Measurements from ENCODE around the gene UGT8. TPM values are rescaled to one million over a fixed set of nuclear protein-coding genes. Genes with fewer than 3 reads are reported as not detected.

The UGT8 gene
- total and polyA plus RNA-seq, 4 donors = not detected

GRCh38 chr4:114601304-114602052 lies 2.9 kb downstream of the UGT8 start:
- no peak for DNase-seq (ENCODE audit: low spot score)
- H3K4me1 ChIP-seq (ENCODE audit: control insufficient read depth in 4 of 4, insufficient read depth in 4 of 4, low read length in 3 of 4) = peaks cover 3 to 19% (median 10%) of the 10 kb centered on the region in 4 donors

GRCh38 chr4:114603497-114603896 lies 4.9 kb downstream of the UGT8 start:
- Histone ChIP-seq H3K27me3 (ENCODE audit: control insufficient read depth in 4 of 4, insufficient read depth in 4 of 4, low read length in 3 of 4) (peaks cover 0 to 5% (median 3%) of the 10 kb centered on the region in 4 donors), H3K4me1 (ENCODE audit: control insufficient read depth in 4 of 4, insufficient read depth in 4 of 4, low read length in 3 of 4) (peaks cover 0 to 13% (median 6%) of the 10 kb centered on the region in 4 donors), H3K4me3 (ENCODE audit: low read depth in 1 of 3, low read length in 3 of 3) (no peak overlapping the region), H3K9me3 (ENCODE audit: control insufficient read depth in 4 of 4, low read length in 3 of 4) (no peaks in the 10 kb centered on the region), H3K27ac (ENCODE audit: low read depth in 1 of 2, low read length in 2 of 2) (no peak overlapping the region), H3K36me3 (ENCODE audit: control insufficient read depth in 4 of 4, insufficient read depth in 3 of 4, low read depth in 1 of 4, low read length in 3 of 4) (no peaks in the 10 kb centered on the region), H3K9ac (ENCODE audit: low read depth in 1 of 2, low read length in 2 of 2) (no peak overlapping the region)
- no peak for TF ChIP-seq GABPA (IDR thresholded peaks at IDR 0.05 in 1 of 2, conservative IDR thresholded peaks at IDR 0.05 in 1 of 2)
- TF ChIP-seq MAX (IDR thresholded peaks at IDR 0.05) = no peak
- DNase-seq (ENCODE audit: low spot score) = no peak
- WGBS = 63% methylated on average over 5 of the region's 5 CpGs

More at GRCh38 chr4:114601304-114602052, 2.9 kb downstream of the UGT8 start:
- Histone ChIP-seq H3K27ac (ENCODE audit: low read depth in 1 of 2, low read length in 2 of 2) (no peak overlapping the region), H3K4me3 (ENCODE audit: low read depth in 1 of 3, low read length in 3 of 3) (no peak overlapping the region), H3K9me3 (ENCODE audit: control insufficient read depth in 4 of 4, low read length in 3 of 4) (no peaks in the 10 kb centered on the region), H3K36me3 (ENCODE audit: control insufficient read depth in 4 of 4, insufficient read depth in 3 of 4, low read depth in 1 of 4, low read length in 3 of 4) (no peaks in the 10 kb centered on the region), H3K9ac (ENCODE audit: low read depth in 1 of 2, low read length in 2 of 2) (no peak overlapping the region), H3K27me3 (ENCODE audit: control insufficient read depth in 4 of 4, insufficient read depth in 4 of 4, low read length in 3 of 4) (peaks cover 0 to 10% (median 5%) of the 10 kb centered on the region in 4 donors)
- TF ChIP-seq YY1 (IDR thresholded peaks at IDR 0.05) = no peak
- no peak for TF ChIP-seq FOXA2 (IDR thresholded peaks at IDR 0.05)
- no peak for TF ChIP-seq HNF4G (IDR thresholded peaks at IDR 0.05)
- no peak for TF ChIP-seq EGR1 (IDR thresholded peaks at IDR 0.05; ENCODE audit: low read depth in 2 of 2)
- no peak for TF ChIP-seq JUND (IDR thresholded peaks at IDR 0.05)
- no peak for TF ChIP-seq CTCF (IDR thresholded peaks at IDR 0.05; ENCODE audit: low read depth, low read length, missing input control)
- no peak for TF ChIP-seq ATF3 (IDR thresholded peaks at IDR 0.05)
- no peak for TF ChIP-seq SP1 (IDR thresholded peaks at IDR 0.05)
- 63% methylated on average over 5 of the region's 5 CpGs for WGBS

- H3K4me1 ChIP-seq (ENCODE audit: control insufficient read depth in 4 of 4, insufficient read depth in 4 of 4, low read length in 3 of 4) = no peaks in the 10 kb centered on the region
- WGBS = 64% methylated on average over 2 of the region's 2 CpGs
- H3K9me3 ChIP-seq (ENCODE audit: control insufficient read depth in 4 of 4, low read length in 3 of 4) = no peaks in the 10 kb centered on the region
- peaks cover 0 to 2% (median 0%) of the 10 kb centered on the region in 4 donors for H3K27me3 ChIP-seq (ENCODE audit: control insufficient read depth in 4 of 4, insufficient read depth in 4 of 4, low read length in 3 of 4)
- no peak overlapping the region for H3K27ac ChIP-seq (ENCODE audit: low read depth in 1 of 2, low read length in 2 of 2)
- H3K36me3 ChIP-seq (ENCODE audit: control insufficient read depth in 4 of 4, insufficient read depth in 3 of 4, low read depth in 1 of 4, low read length in 3 of 4) = no peaks in the 10 kb centered on the region
- H3K9ac ChIP-seq (ENCODE audit: low read depth in 1 of 2, low read length in 2 of 2) = no peak overlapping the region
- H3K4me3 ChIP-seq (ENCODE audit: low read depth in 1 of 3, low read length in 3 of 3) = no peak overlapping the region
- DNase-seq (ENCODE audit: low spot score) = no peak
- TF ChIP-seq MAX (IDR thresholded peaks at IDR 0.05) = no peak
- TF ChIP-seq FOXA2 (IDR thresholded peaks at IDR 0.05) = no peak
- no peak for TF ChIP-seq CTCF (IDR thresholded peaks at IDR 0.05; ENCODE audit: low read depth, low read length, missing input control)
- no peak for TF ChIP-seq FOXA1 (IDR thresholded peaks at IDR 0.05)
- no peak for TF ChIP-seq RAD21 (IDR thresholded peaks at IDR 0.05)
- no peak for TF ChIP-seq TAF1 (conservative IDR thresholded peaks at IDR 0.05)
- no peak for TF ChIP-seq HNF4A (conservative IDR thresholded peaks at IDR 0.05)
- no peak for TF ChIP-seq ZBTB33 (IDR thresholded peaks at IDR 0.05)
- no peak for TF ChIP-seq GABPA (IDR thresholded peaks at IDR 0.05 in 1 of 2, conservative IDR thresholded peaks at IDR 0.05 in 1 of 2)
- no peak for TF ChIP-seq SP1 (IDR thresholded peaks at IDR 0.05)
- no peak for TF ChIP-seq ATF3 (IDR thresholded peaks at IDR 0.05)
- no peak for TF ChIP-seq NR2F2 (IDR thresholded peaks at IDR 0.05)
- TF ChIP-seq JUND (IDR thresholded peaks at IDR 0.05) = no peak
- no peak for TF ChIP-seq EGR1 (IDR thresholded peaks at IDR 0.05; ENCODE audit: low read depth in 2 of 2)
- TF ChIP-seq HNF4G (IDR thresholded peaks at IDR 0.05) = no peak
- TF ChIP-seq YY1 (IDR thresholded peaks at IDR 0.05) = no peak
Observed at GRCh38 chr4:114606245-114606644, 7.6 kb downstream of the UGT8 start.

Measured in liver (tissue), 9 donors.